ENCODE data around the gene TEC. TPM values are rescaled to one million over a fixed set of nuclear protein-coding genes. Genes with fewer than 3 reads are reported as not detected.
"Not testable (repeated sequence)": the region's sequence is repeated elsewhere in the genome, so short reads cannot be mapped to it uniquely, and the experiment has no call there.

Gene TEC
- total RNA-seq, 6 donors from 2014 or later: 5.9 to 26.2 (median 10.1) TPM

DNA sequence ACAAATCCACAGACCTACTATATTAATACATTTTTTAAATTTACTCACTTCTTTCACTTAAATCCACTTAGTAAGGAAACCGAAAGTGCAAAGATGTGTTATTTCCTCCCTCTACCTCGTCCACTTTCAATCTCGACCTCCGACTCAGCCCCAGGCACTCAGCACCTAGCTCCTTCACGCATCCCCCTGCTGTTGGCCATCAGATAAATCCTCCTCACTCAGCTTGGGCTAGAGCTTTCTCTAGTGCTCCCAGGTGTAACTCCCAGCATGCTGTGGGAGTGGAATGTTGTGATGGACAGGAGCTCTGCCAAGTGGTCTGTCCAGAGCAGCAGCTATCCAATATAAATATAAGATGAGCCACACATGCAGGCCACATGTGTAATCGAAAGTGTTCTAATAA lies 26.7 kb upstream of the TEC start:
- H3K27me3 ChIP-seq: no peaks in the 10 kb centered on the region
- no peaks in the 10 kb centered on the region for H3K4me1 ChIP-seq
- DNase-seq (no peak), ATAC-seq (ENCODE audit: low FRiP score in 2 of 2) (no peak)
- H3K4me3 ChIP-seq: no peak overlapping the region
- TF ChIP-seq, protein P1, sequence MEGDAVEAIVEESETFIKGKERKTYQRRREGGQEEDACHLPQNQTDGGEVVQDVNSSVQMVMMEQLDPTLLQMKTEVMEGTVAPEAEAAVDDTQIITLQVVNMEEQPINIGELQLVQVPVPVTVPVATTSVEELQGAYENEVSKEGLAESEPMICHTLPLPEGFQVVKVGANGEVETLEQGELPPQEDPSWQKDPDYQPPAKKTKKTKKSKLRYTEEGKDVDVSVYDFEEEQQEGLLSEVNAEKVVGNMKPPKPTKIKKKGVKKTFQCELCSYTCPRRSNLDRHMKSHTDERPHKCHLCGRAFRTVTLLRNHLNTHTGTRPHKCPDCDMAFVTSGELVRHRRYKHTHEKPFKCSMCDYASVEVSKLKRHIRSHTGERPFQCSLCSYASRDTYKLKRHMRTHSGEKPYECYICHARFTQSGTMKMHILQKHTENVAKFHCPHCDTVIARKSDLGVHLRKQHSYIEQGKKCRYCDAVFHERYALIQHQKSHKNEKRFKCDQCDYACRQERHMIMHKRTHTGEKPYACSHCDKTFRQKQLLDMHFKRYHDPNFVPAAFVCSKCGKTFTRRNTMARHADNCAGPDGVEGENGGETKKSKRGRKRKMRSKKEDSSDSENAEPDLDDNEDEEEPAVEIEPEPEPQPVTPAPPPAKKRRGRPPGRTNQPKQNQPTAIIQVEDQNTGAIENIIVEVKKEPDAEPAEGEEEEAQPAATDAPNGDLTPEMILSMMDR (IDR thresholded peaks at IDR 0.05): no peak
- TF ChIP-seq POLR2A (IDR thresholded peaks at IDR 0.05): no peak
- TF ChIP-seq POLR2AphosphoS5 (IDR thresholded peaks at IDR 0.05): no peak
- no peak for TF ChIP-seq EP300 (IDR thresholded peaks at IDR 0.05)
- WGBS, 2 donors: 65 to 68% methylated on average over 6 of the region's 6 CpGs
- H3K9me3 ChIP-seq: no peaks in the 10 kb centered on the region
- H3K36me3 ChIP-seq: no peaks in the 10 kb centered on the region
- H3K27ac ChIP-seq: no peak overlapping the region

DNA sequence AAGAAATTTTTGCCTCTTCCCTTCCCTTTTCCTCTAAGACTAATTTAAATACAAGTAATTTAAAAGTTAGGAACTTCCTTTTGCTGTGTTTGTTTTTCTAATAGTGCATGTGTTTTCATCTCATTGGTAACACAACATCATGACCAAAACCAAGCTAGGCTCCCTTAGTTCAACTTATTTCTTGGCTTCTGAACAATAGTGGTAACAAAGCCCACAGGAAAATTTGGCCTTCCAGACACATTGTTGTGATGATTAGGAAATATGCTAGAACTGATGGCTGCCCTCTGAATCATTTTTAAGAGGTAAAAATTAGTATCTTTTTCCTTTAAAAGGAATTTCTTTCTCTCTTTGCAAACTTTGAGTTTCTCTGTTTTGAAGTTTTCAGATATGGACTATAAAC lies 25.5 kb upstream of the TEC start:
- TF ChIP-seq POLR2AphosphoS5 (IDR thresholded peaks at IDR 0.05) (no peak), POLR2A (IDR thresholded peaks at IDR 0.05) (no peak), EP300 (IDR thresholded peaks at IDR 0.05) (no peak)
- TF ChIP-seq, protein P1 (IDR thresholded peaks at IDR 0.05): no peak
- no peak for ATAC-seq (ENCODE audit: low FRiP score in 2 of 2)
- no peak overlapping the region for H3K27ac ChIP-seq

DNA sequence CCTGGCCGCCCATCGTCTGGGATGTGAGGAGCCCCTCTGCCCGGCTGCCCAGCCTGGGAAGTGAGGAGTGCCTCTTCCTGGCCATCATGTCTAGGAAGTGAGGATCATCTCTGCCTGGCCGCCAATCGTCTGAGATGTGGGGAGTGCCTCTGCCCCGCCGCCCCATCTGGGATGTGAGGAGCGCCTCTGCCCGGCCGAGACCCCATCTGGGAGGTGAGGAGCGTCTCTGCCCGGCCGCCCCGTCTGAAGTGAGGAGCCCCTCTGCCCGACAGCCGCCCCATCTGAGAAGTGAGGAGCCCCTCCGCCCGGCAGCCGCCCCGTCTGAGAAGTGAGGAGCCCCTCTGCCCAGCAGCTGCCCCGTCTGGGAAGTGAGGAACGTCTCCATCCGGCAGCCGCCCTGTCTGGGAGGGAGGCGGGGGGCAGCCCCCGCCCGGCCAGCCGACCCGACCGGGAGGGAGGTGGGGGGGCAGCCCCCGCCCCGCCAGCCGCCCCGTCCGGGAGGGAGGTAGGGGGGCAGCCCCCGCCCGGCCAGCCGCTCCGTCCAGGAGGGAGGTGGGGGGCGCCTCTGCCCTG lies 22.7 kb upstream of the TEC start:
- 87 to 97% methylated on average over 14 to 27 of the region's 40 CpGs for WGBS, 2 donors
- not testable (repeated sequence) for H3K27ac ChIP-seq; H3K9me3 ChIP-seq; ATAC-seq (ENCODE audit: low FRiP score in 2 of 2); H3K36me3 ChIP-seq; H3K4me3 ChIP-seq; H3K27me3 ChIP-seq; H3K4me1 ChIP-seq
- peak in 1 of 2 donors; percentile 63 for DNase-seq

More for the DNA sequence above, 25.5 kb upstream of the TEC start:
- Histone ChIP-seq H3K27me3 (no peaks in the 10 kb centered on the region), H3K9me3 (no peaks in the 10 kb centered on the region), H3K4me3 (no peak overlapping the region), H3K4me1 (no peaks in the 10 kb centered on the region), H3K36me3 (no peaks in the 10 kb centered on the region)
- DNase-seq: no peak

DNA sequence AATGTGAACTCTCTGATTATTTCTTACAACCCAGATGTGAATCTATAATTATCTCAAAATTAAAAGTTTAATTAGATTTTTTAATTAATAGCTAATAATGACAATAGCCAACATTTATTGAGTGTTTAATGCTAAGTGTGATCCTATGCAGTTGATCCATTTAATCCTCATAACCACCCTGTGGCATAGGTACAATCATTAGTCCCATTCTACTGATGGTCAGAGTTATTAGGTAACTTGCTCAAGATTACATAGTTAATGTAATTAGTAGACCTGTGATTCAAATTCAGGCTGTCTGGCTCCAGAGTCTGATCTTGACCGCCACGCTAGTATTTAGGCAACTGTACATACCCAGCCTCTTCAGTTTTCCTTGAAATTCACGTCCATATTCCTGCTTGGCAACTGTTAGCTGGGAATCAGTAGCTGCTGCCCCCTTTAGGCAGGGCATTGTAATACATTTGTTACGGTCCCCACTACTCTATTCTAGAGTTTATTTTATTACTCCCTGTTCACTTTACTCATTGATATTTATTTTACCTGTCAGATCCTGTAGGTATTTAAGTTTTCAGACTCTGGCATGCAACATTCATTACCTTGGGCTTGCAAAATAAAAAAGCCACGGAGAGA lies 20.6 kb upstream of the TEC start:
- ATAC-seq (ENCODE audit: low FRiP score in 2 of 2) (no peak), DNase-seq (peak in 1 of 2 donors; percentile 29)
- 52 to 59% methylated on average over 5 of the region's 5 CpGs for WGBS, 2 donors
- Histone ChIP-seq H3K9me3 (peaks cover 0 to 4% (median 0%) of the 10 kb centered on the region in 4 donors), H3K27ac (no peak overlapping the region), H3K4me1 (no peaks in the 10 kb centered on the region), H3K4me3 (no peak overlapping the region), H3K36me3 (no peaks in the 10 kb centered on the region), H3K27me3 (no peaks in the 10 kb centered on the region)
- TF ChIP-seq POLR2A (IDR thresholded peaks at IDR 0.05) (no peak), EP300 (IDR thresholded peaks at IDR 0.05) (no peak), POLR2AphosphoS5 (IDR thresholded peaks at IDR 0.05) (no peak)
- TF ChIP-seq, protein P1 (IDR thresholded peaks at IDR 0.05): peak in 4 of 6 experiments; percentile 21 to 55 (median 40)

DNA sequence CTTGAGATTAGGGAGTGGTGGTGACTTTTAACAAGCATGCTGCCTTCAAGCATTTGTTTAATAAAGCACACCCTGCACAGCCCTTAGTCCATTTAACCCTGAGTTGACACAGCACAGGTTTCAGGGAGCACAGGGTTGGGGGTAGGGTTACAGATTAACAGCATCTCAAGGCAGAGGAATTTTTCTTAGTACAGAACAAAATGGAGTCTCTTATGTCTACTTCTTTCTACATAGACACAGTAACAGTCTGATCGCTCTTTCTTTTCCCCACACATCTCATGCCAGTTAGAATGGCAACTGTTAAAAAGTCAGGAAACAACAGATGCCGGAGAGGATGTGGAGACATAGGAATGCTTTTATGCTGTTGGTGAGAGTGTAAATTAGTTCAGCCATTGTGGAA lies 16.4 kb upstream of the TEC start:
- H3K27me3 ChIP-seq; ATAC-seq (ENCODE audit: low FRiP score in 2 of 2); H3K4me1 ChIP-seq; DNase-seq; H3K36me3 ChIP-seq; H3K9me3 ChIP-seq; H3K4me3 ChIP-seq; H3K27ac ChIP-seq: not testable (repeated sequence)
- WGBS, 2 donors: 77 to 86% methylated on average over 2 of the region's 2 CpGs

DNA sequence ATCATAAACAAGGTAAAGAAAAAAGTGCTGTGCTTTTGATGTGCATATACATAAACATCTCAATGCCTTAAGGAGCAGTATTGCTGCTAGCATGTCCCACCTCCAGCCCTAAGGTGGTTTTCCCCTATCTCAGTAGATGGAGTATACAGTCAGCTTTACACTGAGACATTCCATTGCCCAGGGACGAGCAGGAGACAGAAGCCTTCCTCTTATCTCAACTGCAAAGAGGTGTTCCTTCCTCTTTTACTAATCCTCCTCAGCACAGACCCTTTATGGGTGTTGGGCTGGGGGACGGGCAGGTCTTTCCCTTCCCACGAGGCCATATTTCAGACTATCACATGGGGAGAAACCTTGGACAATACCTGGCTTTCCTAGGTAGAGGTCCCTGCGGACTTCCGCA lies 16.0 kb upstream of the TEC start:
- H3K27ac ChIP-seq; H3K4me1 ChIP-seq; H3K27me3 ChIP-seq; H3K36me3 ChIP-seq; H3K9me3 ChIP-seq; DNase-seq; ATAC-seq (ENCODE audit: low FRiP score in 2 of 2); H3K4me3 ChIP-seq: not testable (repeated sequence)
- WGBS, 2 donors: 38 to 43% methylated on average over 5 of the region's 5 CpGs
